GM19023 (cell line): ENCODE results near the gene ISX.

Source experiments
- ATAC-seq: cut with Tn5 transposase; IDR thresholded peaks from one replicate; pipeline ENCODE4 v1.9.1; 2021; ENCODE audit warnings: mild to moderate bottlenecking, moderate library complexity; ENCODE audit not compliant: unreplicated experiment

Gene ISX

GRCh38 chr22:35109616-35110015 lies 43.7 kb downstream of the ISX start:
- ATAC-seq, result no peak

DNA sequence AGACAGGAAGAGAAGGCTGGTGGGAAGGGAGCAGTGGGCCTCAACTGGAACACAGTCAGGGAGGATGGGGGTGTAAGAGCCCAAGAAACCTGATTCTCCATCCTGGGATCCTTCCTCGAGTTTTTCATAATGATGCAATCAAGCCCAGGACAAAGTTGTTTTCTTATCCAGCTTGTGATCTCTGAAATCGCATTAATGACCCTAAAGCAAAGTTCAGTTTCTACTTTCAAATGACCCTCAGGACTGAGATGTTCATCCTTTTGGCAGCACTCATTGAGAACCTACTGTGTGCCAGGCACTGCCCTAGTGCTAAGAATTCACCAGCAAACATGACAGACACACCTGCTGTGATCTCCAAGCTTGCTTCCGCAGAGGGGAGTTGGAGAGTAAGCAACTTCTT lies 45.3 kb downstream of the ISX start:
- ATAC-seq, result no peak

DNA sequence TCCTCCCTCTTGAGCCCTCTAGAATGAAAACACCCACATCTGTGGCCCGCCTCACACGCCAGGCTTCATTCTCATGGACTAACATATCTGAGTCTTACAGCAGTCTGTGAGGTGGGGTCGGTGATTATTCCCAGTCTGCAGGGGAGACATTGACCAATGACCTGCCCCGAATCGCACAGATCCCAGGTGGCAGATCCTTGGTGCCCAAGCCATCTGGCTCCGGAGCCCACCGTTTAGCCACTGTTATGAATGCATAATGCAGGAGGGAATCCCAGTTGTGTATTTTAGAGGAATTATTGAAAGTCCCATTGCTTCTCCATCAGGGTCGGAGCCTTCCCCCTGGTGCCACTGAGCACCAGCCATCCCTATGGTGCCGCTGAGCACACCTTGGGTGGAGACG lies 47.4 kb downstream of the ISX start:
- ATAC-seq, result no peak

GRCh38 chr22:35114131-35114980 lies 48.4 kb downstream of the ISX start:
- no peak for ATAC-seq

- ATAC-seq, result no peak
These were observed 49.6 kb downstream of the ISX start for GRCh38 chr22:35115515-35115914.

DNA sequence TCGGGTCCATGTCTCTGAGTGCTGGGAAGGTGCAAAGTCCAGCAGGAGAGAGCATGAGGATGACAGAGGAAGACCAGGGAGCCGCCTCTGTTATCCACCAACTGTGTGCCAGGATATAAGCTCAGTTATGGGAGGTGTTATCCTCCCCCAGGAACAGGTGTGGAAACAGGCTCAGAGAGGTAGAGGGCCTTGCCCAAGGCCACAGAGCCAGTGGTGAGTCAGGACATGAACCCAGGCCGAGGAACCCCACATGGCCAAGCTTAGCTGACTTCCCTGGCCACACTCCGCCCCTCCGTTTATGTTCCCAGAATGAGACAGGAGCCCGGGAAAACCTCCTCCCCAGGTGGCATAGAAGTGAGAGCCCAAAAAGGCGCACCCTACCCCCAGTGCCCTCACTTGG lies 50.3 kb downstream of the ISX start:
- no peak for ATAC-seq

- no peak for ATAC-seq
These were observed 50.9 kb downstream of the ISX start for GRCh38 chr22:35116817-35117216.

GRCh38 chr22:35119494-35119893 lies 53.5 kb downstream of the ISX start:
- no peak for ATAC-seq

DNA sequence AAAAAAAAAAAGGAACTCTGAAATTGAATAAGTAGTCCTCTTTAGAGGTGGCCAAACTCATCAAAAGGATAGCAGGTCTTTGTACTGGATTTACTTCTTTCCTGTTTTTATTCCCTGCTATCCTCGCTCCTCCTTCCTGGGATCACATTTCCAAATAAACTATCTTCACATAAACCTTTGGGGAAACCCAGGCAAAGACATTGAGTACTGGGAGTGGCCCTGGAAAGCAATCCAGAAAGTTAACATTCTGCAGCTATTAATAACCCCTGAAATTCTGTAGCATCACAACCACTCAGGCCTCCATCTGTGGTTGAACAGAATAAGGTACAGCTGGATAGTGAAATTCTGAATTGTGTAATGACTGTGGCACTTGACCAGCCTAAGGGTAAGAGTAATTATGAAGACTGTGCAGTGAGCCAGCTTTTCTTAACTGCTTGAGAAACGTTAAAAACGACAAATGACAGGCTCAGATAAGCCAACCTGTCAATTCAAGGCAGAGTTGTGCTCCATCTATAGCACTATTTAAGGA lies 58.8 kb downstream of the ISX start:
- no peak for ATAC-seq

- peak; percentile 47 for ATAC-seq
These were observed 61.0 kb downstream of the ISX start for GRCh38 chr22:35126993-35127392.

DNA sequence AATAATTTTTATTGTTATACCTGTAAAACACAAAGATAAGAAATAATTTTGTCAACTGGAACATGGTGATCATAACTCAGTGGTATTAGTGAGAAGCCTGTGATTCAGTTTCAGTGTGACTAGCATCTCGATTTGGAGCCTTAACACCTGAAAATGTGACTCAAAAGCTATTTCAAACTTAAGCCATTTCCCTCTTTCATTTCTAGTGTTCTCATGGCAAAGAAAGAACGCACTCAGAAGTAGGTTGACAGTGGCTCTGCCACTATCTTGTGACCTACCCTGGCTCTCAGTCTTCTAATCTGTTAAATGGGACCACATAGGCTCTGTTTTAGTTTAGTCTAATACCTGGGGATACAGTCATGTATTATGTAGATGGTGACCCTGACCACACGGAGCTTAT lies 62.7 kb downstream of the ISX start:
- ATAC-seq, result peak; percentile 46

DNA sequence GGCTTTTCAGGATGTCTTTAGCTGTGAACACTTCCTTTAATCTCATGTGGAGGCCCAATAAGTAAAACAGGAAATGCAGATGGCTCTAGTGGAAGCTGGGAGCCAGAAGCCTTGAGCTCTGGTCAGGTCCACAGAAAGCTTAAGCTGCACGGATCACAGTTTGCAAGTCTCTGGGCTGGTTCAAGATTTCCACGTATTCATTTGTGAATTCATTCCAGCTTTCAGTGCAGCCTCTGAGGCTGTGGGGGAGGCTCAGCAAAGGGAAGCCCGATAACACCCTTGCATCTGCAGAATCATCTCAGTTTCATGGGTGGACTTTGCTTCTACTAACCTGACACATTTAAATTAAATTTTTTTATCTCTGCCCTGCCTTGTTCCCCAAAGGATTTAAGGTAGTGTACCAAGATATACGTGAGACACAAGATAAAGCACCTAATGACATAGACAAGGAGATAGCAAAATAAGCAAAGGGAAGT lies 65.6 kb downstream of the ISX start:
- ATAC-seq, result no peak

DNA sequence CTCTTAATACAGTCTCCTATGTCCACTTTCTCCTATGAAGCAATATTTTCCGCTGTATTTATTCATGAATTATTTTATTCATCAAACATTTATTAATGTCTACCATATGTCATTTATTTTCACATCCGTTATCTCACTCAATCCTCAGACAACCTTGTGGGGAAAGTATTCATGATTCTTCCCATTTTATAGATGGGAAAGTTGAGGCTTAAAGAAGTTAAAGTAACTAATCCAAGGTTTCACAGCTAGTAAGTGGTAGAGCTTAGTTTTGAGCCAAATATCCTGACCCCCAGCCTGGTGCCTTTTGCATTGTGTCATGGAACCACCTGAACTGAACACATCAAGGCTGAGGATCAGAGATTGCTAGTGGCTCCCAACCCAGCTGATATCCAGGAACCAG lies 66.6 kb downstream of the ISX start:
- ATAC-seq, result no peak

DNA sequence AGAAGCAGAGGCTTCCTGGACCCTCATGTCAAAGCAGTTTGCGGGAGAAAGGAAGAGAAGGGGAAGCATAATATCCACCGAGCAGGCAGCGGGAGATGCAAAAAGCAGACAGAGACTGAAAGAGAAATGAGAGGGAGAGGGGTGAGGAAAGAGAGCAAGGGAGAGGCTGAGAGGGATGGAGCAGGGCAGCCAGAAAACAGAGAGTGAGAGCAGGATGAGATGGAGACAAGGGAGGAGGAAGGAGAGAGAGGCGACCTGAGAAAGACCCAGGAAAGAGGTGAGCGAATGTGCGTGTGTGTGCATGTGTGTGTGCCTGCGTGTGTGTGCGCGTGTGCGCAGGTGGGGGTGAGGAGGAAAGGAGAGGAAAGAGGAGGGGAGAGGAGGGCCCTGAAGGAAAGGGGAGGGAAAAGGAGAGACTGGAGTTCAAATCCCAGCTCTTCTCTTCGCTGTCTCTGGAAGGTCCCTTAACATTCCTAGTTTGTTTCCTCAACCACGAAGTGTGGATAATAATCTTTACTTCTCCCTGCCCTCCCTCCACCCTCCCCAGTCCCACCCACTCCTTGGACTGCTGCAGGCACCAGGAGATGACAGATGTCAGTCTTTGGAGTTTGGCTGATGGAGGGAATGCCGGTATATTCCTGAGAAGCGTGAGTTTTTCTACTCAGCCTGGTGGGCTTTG lies 67.9 kb downstream of the ISX start:
- no peak for ATAC-seq

- ATAC-seq, result no peak
These were observed 68.7 kb downstream of the ISX start for GRCh38 chr22:35134637-35135036.

- ATAC-seq, result no peak
These were observed 69.2 kb downstream of the ISX start for GRCh38 chr22:35135165-35135564.
